NCI-H2107 treated with DMSO at 0.1 percent for 48 hours (cell line): Measurements from ENCODE around the gene NLRP6.

Source experiments
- DNase-seq: peaks from one replicate; lab custom pipeline; 2025; ENCODE audit not compliant: unreplicated experiment; lab: John Stamatoyannopoulos, UW

Gene NLRP6

GRCh38 chr11:292211-293121, 14.3 kb downstream of the NLRP6 start:
- DNase-seq, result no peak

DNA sequence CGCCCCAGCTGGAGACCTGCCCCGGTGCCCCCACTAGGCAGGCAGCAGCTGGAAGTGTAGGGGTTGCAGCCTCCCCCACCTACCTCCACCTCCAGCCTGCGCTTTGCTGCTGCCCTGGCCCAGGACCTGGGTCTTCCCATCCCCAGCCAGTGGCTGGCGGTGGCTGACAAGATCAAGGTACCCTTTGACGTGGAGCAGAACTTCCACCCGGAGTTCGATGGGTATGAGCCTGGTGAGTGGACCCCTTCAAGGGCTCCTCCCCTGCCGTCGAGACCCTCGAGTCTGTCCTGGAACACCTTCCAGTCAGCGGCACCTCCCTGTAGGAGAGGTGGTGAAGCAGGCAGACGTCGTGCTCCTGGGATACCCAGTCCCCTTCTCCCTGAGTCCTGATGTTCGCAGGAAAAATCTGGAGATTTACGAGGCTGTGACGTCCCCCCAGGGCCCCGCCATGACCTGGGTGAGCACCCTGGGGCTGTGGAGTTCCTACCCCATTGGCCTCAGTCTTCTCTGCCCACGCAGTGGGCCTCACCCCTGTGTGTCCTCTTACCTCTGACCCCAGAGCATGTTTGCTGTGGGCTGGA, 15.2 kb downstream of the NLRP6 start:
- no peak for DNase-seq

GRCh38 chr11:293852-294661, 15.8 kb downstream of the NLRP6 start:
- no peak for DNase-seq

- no peak for DNase-seq
These were observed 16.6 kb downstream of the NLRP6 start for GRCh38 chr11:294780-295179.

DNA sequence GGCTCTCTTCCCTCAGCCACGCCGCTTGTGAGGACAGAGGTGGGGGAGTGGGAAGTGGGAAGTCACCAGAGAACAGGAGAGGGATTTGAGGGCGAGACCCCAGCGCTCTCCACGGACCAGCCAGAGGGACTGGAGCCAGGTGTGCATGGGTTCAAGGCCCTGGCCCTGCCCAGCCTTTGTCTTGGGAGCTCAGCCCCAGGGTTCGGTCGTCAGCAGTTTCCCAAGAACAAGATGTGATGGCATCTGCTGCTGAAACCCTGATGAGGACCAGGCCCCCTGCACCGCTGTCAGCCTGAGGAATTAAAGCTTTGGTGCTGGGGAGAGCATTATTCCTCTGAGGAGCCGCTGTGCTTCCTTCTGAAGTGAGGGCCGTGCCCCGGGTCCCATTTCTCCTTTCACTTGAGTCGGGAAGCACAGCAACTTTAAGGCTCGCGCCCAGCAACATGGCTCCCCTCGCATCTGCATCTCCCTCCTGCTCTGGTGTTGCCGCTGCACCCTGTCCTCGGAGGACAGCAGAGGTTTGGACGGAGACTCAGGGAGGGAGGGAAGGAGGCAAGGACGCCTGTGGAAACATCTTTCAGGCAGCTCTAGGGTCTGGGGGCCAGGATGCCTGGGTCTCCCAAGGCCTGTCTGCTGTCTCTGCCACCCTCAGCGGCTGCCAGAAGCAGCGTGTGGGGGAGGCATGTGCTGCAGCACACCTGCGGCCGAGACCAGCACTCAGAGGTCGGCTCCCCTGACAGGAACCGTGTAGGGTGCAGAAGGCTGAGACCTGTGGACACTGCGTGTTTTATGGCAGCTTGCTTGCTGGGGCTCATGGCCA, 17.4 kb downstream of the NLRP6 start:
- no peak for DNase-seq

GRCh38 chr11:296171-297050, 18.2 kb downstream of the NLRP6 start:
- no peak for DNase-seq

- DNase-seq, result no peak
These were observed 18.9 kb downstream of the NLRP6 start for GRCh38 chr11:297051-297585.

GRCh38 chr11:297586-298405, 19.6 kb downstream of the NLRP6 start:
- no peak for DNase-seq

GRCh38 chr11:298406-299065, 20.3 kb downstream of the NLRP6 start:
- no peak for DNase-seq

GRCh38 chr11:299081-299891, 21.1 kb downstream of the NLRP6 start, which contains the start of gene IFITM5:
Gene IFITM5, minus strand, starts transcription at chr11:299526. Its CDS starts 36 bp downstream, at chr11:299490.
- DNase-seq, result no peak

DNA sequence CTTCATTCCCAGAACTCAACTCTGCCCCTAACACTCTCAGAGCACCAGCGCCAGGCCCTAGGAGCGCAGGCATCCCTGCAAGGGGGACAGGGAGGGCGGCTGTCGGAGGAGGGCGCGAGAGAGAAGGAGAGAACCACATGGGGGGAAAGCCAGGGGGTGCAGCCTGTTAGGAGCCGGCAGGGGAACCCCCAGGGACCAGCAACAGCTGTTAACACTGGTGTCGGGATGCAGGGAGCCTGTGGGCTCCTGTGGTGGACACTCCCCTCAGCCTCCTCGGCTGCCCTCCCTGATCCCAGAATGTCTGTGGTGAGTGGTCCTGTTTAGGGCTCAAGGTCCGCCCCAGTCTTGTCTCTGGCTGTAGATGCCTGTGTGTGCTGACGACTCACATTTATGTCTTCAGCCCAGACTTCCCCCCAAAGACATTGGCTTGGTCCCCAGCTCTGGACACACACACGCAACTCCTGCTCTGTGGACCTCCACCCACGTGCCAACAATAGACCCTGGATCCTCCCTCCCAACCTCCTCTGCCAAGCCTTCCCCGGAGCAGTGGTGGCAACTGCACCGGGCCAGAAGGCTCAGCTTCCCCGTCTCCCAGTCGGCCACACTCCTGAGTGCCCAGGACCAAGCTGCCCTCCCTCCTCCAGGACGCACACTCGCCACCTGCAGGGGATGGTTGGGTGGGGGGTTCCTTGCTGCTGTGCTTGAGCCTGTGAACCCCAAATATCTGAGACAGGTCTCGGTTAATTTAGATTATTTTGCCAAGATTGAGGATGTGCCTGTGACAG, 21.9 kb downstream of the NLRP6 start:
- DNase-seq, result no peak

DNA sequence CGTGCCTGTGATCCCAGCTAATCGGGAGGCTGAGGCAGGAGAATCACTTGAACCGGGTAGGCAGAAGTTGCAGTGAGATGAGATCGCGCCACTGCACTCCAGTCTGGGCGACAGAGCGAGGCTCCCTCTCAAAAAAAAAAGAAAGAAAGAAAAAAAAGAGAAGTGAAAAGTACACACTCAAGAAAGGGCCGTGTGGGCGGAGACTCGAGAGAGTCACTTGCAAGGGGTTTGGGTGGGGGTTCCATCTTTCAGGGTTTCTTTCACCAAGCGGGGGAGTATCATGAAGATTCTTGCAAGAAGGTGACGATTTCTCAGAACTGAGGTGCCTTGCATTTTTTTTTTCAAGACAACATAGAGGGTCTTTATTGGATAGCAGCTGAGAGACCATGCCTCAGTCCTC, 25.2 kb downstream of the NLRP6 start:
- no peak for DNase-seq

DNA sequence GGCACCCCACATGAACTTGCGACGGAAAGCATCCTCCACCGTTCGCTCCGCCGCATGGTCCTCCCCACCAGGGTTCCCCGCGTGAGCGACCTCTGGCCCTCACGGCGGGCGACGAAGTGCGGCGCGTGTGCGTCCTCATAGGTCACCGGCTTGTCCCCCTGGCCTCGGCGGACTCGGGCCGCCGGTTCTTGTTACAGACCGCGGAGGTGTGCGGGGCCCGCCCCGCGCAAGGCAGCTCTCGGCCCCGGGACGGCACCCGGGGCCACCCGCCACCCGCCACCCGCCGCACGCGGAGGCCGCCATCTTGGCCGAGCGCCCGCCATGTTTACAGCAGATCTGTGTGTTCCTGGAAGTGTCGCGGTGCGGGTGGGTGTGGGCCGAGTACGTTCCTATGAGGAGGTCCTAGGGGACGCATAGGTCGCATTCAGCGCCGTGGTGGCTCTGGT, 25.9 kb downstream of the NLRP6 start:
- no peak for DNase-seq

DNA sequence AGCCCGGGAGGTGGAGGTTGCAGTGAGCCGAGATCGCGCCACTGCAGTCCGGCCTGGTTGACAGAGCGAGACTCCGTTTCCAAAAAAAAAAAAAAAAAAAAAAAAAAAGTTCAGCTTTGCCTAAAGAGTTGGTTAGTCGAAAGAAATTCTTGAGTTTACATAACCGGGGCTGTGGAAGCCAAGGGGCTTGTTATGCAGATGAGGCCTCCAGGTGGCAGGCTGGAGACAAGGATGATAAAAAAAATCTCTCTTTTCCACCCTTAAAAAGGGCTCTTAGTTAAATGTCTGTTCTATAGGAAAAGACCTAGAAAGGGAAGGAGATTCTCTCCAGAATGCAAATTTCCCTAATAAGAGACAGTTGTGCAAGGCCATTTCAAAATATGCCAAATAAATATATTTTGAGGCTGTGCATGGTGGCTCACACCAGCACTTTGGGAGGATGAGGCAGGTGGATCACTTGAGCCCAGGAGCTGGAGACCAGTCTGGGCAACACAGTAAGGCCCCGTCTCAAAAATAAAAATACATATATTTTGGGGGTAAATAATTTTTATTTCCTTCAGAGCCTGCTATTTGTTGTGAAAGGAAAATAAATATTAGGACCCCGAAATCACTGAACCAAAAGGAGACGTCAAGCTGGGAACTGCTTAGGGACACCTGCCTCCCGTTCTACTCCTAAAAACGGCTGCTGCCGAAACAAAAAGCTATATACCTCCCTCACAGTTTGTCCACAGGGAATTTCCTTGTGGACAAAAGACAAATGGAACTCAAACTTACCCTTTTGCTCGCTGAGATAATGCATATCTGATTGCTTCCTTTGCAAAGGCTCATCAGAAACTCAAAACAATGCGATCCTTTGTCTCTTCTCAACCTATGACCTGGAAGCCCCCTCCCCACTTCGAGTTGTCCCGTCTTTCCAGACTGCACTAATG, 27.0 kb downstream of the NLRP6 start:
- peak; percentile 38 for DNase-seq

DNA sequence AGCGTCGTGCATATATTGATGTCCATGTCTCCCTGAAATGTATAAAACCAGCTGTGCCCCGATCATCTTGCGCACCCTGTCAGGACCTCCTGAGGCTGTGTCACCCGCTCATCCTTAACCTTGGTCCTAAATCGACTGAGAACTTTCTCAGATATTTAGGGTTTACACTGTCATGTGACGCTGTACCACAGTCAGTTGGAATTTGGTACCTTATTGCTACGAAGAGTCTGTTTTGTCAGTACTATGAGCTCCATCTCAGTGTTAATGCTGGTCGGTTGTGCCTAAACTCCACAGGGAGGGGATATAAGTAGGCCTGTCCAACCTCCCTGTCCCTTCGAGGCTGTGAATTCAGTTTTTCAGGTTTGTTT, 27.6 kb downstream of the NLRP6 start:
- DNase-seq, result no peak
